HG02885 (cell line): ENCODE results near the gene CMPK2.

ENCODE experiments used
- ATAC-seq: cut with Tn5 transposase; IDR thresholded peaks from one replicate; pipeline ENCODE4 v1.9.1; 2021; ENCODE audit warnings: mild to moderate bottlenecking; ENCODE audit not compliant: unreplicated experiment, poor library complexity

Gene CMPK2

DNA sequence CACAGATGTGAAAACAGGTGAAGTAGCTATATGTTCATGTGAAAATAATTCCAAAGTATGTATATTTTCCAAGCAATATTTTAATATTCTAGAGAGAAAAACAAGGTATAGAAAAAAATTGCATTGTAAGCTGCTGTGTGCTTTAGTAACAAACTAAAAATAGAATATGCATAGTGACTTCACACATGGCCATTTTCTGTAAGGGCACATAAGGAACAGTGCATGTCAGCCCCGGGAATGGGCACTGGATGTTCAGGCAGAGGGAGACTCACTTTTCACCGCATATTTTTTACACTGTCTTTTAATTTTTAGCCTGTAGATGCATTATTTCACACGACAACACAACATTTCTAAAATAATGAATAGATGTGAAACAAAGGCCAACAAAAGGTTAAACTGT, 46.0 kb downstream of the CMPK2 start:
- ATAC-seq, result no peak

DNA sequence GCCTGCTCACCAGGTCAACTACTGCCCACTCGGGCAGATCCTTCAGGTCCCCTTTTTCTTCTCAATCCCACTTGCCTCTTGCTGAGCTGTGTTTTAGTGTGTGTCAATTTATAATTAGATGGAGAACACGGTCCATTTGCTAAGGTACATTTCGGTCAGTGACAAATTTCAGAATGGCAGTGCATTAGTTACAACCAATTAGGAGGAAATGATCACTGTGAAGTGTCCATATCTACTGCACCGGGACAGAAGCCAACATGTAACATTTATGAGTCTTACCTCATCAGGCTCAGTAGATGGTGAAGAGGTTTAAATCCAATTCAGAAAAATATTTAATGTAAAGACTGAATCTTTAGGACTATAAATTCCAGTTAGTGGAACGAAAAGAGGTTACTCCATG, 47.7 kb downstream of the CMPK2 start:
- ATAC-seq, result no peak

DNA sequence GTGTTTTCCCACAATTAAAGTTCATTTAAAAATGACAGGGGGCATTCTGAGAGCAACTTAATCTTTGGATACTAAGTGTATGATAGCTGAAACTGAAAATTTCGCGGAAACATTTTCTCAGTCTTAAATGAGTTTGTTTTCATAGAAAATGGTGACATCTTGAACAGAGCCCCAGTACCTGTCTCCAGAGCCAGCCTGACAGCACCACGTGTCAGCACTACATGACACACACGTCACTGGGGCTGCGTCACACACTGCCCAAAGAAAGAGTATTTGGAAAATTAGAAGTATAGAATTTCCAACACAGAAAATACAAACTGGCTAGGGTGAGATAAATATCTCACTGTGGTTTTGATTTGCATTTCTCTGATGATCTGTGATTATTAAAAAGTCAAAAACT, 50.8 kb downstream of the CMPK2 start:
- no peak for ATAC-seq

DNA sequence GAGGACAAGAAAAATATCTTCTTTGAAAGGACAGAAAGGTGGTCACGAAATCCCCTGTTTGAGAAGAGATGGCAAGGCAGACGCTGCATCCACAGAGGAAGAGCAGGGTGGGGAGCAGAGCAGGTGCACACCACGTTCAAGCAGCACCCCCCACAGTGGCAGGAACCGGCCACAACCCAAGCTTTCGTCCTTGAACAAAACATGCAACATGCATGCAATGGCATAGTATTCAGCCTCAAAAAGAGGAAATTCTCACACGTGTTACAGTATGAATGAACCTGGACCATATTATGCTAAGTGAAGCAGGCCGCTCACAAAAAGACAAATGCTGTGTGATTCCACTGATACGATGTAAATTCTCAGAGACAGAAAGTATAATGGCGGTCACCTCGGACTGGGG, 51.4 kb downstream of the CMPK2 start:
- ATAC-seq, result no peak

DNA sequence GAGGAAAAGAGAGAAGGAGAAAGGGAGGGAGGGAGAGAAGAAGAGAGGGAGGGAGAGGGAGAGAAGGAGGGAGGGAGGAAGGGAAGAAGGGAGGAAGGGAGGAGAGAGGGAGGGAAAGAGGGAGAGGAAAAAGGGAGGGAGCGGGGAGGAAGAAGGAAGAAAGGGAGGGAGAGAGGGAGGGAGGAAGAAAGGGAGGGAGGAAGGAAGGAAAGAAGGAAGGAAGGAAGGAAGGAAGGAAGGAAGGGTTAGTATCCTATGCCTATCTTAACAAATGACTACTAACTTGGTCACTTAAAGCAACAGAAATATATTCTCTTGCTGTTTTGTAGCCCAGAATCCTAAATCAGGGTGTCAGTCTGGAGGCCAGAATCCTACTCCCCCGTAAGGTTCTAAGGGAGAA, 52.1 kb downstream of the CMPK2 start:
- no peak for ATAC-seq

DNA sequence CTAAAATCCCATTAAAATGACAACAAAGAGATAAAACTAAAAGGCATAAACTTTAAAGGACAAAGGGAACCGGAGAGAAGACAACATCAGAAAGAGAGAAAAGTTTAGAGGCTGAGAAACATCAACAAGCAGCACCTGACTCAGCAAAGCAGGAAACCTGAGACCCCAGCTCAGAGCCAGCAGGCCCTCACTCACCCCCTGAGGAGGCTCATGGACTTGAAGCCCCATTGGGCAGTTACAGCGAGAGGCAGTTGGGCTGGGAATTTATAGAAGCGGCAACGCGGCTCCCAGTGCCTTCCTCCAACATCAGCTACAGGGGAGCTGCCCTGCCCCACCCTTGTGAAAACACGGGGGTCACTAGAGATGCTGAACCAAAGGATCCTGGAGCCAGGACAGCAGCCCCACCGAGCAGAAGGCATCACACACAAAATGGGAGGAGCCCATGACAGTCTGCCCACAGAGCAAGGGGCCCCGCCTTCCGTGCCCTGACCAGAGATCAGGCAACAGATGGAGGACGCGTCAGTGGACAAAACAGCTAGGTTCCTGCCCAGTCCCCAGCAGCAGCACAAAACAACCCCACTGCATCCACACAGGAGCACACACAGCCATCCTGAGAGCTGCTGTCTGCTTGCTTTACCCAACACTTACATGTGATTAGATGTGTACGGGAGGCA, 52.7 kb downstream of the CMPK2 start:
- no peak for ATAC-seq

DNA sequence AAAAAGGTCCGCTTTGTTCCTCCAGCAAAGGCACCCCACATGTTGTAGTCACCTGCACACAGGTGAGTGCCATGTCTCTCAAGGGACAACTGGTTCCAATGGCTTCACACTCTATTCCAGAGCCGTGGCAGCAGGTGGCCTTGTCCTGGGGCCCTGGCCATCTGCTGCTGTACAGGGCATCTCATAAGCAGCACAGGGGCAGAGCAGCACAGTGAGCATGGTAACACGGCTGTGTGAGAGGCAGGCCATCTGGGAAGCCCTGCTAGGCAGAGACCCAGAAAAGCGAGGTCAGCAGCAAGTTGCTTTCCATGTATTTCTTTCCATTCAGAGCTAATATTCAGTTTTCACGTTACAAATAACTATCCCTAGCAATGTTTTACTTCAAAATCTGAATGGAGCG, 54.7 kb downstream of the CMPK2 start:
- ATAC-seq, result no peak

DNA sequence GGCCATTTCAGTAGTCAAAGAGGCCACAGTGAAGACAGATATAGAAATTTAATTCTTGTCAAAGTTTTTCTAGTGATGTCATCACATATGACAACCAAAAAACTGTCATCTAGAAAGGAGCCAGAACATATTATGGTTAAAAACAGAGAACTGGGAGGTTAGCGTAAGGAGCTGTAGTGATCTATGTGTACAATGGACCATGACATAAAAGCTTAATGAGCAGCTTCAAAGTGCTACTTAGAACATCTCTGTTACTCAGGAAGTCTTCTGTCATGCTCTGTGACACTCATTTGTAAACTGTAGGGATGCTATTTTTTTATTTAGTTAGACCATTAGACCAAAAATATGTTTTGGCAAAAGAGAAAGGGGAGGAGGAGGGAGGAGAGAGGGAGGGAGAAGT, 57.3 kb downstream of the CMPK2 start:
- no peak for ATAC-seq

DNA sequence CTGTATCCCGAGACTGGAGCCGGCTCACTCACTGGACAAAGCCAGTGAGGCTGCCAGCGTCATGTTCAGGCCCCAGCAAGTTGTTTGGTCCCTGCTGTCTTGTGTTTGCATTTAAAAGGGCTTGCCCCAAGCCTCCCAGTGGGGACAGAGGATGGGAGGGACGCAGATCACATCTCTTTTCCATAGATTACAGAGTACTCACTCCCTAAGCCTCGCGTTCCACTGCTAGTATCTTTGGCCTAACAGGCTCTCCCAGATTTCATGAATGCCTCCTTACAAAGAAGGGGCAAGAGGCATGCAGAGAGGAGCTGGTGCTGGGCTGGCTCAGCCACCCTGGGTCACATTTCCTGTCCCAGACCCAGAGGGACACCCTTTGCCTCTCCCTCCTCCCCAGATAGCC, 59.1 kb downstream of the CMPK2 start:
- ATAC-seq, result no peak

DNA sequence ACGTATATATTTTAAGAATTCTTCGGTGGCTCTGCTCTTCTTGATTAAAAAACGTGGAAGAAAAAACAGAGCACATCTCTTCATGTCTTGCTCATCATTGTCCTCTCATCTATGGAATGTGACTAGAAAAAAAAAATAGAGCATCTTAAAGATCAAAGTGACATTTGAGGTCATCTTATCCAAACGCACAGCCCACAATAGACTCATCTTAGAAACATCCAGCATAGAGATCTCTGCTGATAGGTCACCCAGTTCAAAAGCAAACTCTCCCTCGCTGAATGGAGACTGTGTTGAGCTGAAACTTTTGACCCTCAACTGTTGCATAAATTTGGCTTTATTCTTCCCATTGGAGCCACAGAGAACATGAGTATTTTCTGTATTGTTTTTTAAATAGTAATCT, 65.2 kb downstream of the CMPK2 start:
- ATAC-seq, result no peak
